Measurements from ENCODE around the gene TAS2R5. TPM values are rescaled to one million over a fixed set of nuclear protein-coding genes. Genes with fewer than 3 reads are reported as not detected.
A peak's percentile ranks its signal among the peaks of the same experiment; 100 is the strongest.
"Not testable (repeated sequence)": the region's sequence is repeated elsewhere in the genome, so short reads cannot be mapped to it uniquely, and the experiment has no call there.

The TAS2R5 gene
- 1 to 10 TPM; 2.3 to 3.8 (median 3.1) TPM for total RNA-seq

- no peak within 1 kb of the TSS for H3K27ac ChIP-seq
- H3K27me3 ChIP-seq: no peaks in the 10 kb centered on the region
- 86 to 92% methylated on average over 5 of the region's 5 CpGs for WGBS, 2 donors
- no peaks in the 10 kb centered on the region for H3K9me3 ChIP-seq
- H3K4me1 ChIP-seq: peaks cover 0 to 4% of the 10 kb centered on the region in 2 donors
- DNase-seq: no peak
- TF ChIP-seq POLR2A (IDR thresholded peaks at IDR 0.05) (no peak), CTCF (IDR thresholded peaks at IDR 0.05) (no peak)
- intact Hi-C loops (cut with DNase I): no loop called here
- no peak within 1 kb of the TSS for H3K4me3 ChIP-seq (replicated peaks in 1 of 3)
- H3K36me3 ChIP-seq: no peaks in the 10 kb centered on the region
Measured at GRCh38 chr7:141789917-141790316, at the start of gene TAS2R5. TAS2R5 (plus strand) TSS chr7:141790217; CDS start chr7:141790362, 145 bp downstream.

GRCh38 chr7:141742229-141742628 is 47.8 kb upstream of the TAS2R5 start:
- intact Hi-C loops (cut with DNase I): no loop called here
- WGBS, 2 donors: 88 to 94% methylated on average over 1 of the region's 1 CpG
- H3K36me3 ChIP-seq: peaks cover 43 to 55% of the 10 kb centered on the region in 2 donors

GRCh38 chr7:141744131-141744530 is 45.9 kb upstream of the TAS2R5 start:
- H3K27me3 ChIP-seq: no peaks in the 10 kb centered on the region
- TF ChIP-seq CTCF (IDR thresholded peaks at IDR 0.05) (no peak), POLR2A (IDR thresholded peaks at IDR 0.05) (no peak)
- intact Hi-C loops (cut with DNase I): no loop called here
- H3K36me3 ChIP-seq: peaks cover 44 to 67% of the 10 kb centered on the region in 2 donors
- H3K4me1 ChIP-seq: peaks cover 4 to 14% of the 10 kb centered on the region in 2 donors
- 91 to 95% methylated on average over 2 of the region's 2 CpGs for WGBS, 2 donors
- DNase-seq: no peak
- no peak overlapping the region for H3K27ac ChIP-seq
- no peak overlapping the region for H3K4me3 ChIP-seq (replicated peaks in 1 of 3)
- no peaks in the 10 kb centered on the region for H3K9me3 ChIP-seq

More at GRCh38 chr7:141742229-141742628, 47.8 kb upstream of the TAS2R5 start:
- no peak for DNase-seq
- Histone ChIP-seq H3K4me1 (peaks cover 12 to 18% of the 10 kb centered on the region in 2 donors), H3K4me3 (replicated peaks in 1 of 3) (no peak overlapping the region), H3K27me3 (no peaks in the 10 kb centered on the region), H3K27ac (no peak overlapping the region), H3K9me3 (no peaks in the 10 kb centered on the region)
- TF ChIP-seq POLR2A (IDR thresholded peaks at IDR 0.05) (no peak), CTCF (IDR thresholded peaks at IDR 0.05) (no peak)

GRCh38 chr7:141748396-141748795 is 41.6 kb upstream of the TAS2R5 start:
- peaks cover 63 to 85% of the 10 kb centered on the region in 2 donors for H3K36me3 ChIP-seq
- WGBS, 2 donors: 95 to 97% methylated on average over 2 of the region's 2 CpGs
- intact Hi-C loops (cut with DNase I): no loop called here
- TF ChIP-seq POLR2A (IDR thresholded peaks at IDR 0.05) (no peak), CTCF (IDR thresholded peaks at IDR 0.05) (no peak)
- H3K4me3 ChIP-seq (replicated peaks in 1 of 3): no peak overlapping the region
- no peak for DNase-seq
- no peaks in the 10 kb centered on the region for H3K27me3 ChIP-seq
- no peaks in the 10 kb centered on the region for H3K4me1 ChIP-seq
- no peak overlapping the region for H3K27ac ChIP-seq
- no peaks in the 10 kb centered on the region for H3K9me3 ChIP-seq

GRCh38 chr7:141751904-141752303 is 38.1 kb upstream of the TAS2R5 start:
- intact Hi-C loops (cut with DNase I); H3K4me1 ChIP-seq; H3K27me3 ChIP-seq; H3K27ac ChIP-seq; H3K9me3 ChIP-seq; DNase-seq; H3K4me3 ChIP-seq (replicated peaks in 1 of 3): not testable (repeated sequence)
- WGBS, 2 donors: 98 to 99% methylated on average over 10 of the region's 10 CpGs
- peaks cover 45 to 65% of the 10 kb centered on the region in 2 donors for H3K36me3 ChIP-seq

- TF ChIP-seq POLR2A (IDR thresholded peaks at IDR 0.05) (no peak), CTCF (IDR thresholded peaks at IDR 0.05) (peak in 1 of 6 experiments; percentile 30)
- Histone ChIP-seq H3K27ac (no peak overlapping the region), H3K36me3 (peaks cover 45 to 60% of the 10 kb centered on the region in 2 donors), H3K4me1 (no peaks in the 10 kb centered on the region), H3K4me3 (replicated peaks in 1 of 3) (no peak overlapping the region), H3K9me3 (no peaks in the 10 kb centered on the region), H3K27me3 (no peaks in the 10 kb centered on the region)
- intact Hi-C loops (cut with DNase I): no loop called here
- DNase-seq: no peak
- WGBS, 2 donors: 96 to 98% methylated on average over 13 of the region's 13 CpGs
Measured at GRCh38 chr7:141752634-141753033, 37.4 kb upstream of the TAS2R5 start.

All from thyroid gland (tissue), 4 donors.